Astrocyte (in vitro differentiated cells and primary cell): ENCODE measurements around the gene CARS2.

Experiments
- EZH2 ChIP-seq: IDR thresholded peaks from 2 replicates; pipeline ENCODE4 v1.6.1; 2012; ENCODE audit warnings: mild to moderate bottlenecking, low read length, inconsistent platforms; ENCODE audit not compliant: insufficient read depth
- TF ChIP-seq, protein P1 (sequence below): IDR thresholded peaks from 2 replicates; pipeline ENCODE4 v1.5.1; 2011; ENCODE audit warnings: low read depth, mild to moderate bottlenecking, inconsistent platforms, low read length, moderate library complexity; ENCODE audit not compliant: insufficient read depth

DNA sequence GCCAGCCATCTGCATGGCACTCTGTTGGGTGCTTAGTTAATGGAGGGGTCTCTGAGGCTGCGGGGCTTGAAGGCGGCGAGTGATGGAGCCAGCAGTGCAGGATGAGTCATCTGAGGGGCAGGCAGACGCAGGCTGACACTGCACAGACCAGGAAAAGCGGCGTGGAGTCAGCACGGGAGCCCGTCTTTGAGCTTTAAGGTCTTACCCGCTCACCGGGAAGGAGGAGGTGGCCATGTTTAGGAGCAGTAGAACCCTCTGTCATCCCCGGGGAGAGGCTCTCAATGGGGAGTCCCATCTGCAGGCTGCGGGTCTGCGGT lies 77.5 kb downstream of the CARS2 start:
- TF ChIP-seq, protein P1, sequence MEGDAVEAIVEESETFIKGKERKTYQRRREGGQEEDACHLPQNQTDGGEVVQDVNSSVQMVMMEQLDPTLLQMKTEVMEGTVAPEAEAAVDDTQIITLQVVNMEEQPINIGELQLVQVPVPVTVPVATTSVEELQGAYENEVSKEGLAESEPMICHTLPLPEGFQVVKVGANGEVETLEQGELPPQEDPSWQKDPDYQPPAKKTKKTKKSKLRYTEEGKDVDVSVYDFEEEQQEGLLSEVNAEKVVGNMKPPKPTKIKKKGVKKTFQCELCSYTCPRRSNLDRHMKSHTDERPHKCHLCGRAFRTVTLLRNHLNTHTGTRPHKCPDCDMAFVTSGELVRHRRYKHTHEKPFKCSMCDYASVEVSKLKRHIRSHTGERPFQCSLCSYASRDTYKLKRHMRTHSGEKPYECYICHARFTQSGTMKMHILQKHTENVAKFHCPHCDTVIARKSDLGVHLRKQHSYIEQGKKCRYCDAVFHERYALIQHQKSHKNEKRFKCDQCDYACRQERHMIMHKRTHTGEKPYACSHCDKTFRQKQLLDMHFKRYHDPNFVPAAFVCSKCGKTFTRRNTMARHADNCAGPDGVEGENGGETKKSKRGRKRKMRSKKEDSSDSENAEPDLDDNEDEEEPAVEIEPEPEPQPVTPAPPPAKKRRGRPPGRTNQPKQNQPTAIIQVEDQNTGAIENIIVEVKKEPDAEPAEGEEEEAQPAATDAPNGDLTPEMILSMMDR = no peak
- no peak for TF ChIP-seq EZH2
